HG03565 (cell line): ENCODE measurements around the gene ZNF469.

ENCODE experiments used
- ATAC-seq: cut with Tn5 transposase; IDR thresholded peaks from one replicate; pipeline ENCODE4 v1.9.1; 2021; ENCODE audit warnings: mild to moderate bottlenecking, moderate library complexity; ENCODE audit not compliant: unreplicated experiment

ZNF469 gene, protein sequence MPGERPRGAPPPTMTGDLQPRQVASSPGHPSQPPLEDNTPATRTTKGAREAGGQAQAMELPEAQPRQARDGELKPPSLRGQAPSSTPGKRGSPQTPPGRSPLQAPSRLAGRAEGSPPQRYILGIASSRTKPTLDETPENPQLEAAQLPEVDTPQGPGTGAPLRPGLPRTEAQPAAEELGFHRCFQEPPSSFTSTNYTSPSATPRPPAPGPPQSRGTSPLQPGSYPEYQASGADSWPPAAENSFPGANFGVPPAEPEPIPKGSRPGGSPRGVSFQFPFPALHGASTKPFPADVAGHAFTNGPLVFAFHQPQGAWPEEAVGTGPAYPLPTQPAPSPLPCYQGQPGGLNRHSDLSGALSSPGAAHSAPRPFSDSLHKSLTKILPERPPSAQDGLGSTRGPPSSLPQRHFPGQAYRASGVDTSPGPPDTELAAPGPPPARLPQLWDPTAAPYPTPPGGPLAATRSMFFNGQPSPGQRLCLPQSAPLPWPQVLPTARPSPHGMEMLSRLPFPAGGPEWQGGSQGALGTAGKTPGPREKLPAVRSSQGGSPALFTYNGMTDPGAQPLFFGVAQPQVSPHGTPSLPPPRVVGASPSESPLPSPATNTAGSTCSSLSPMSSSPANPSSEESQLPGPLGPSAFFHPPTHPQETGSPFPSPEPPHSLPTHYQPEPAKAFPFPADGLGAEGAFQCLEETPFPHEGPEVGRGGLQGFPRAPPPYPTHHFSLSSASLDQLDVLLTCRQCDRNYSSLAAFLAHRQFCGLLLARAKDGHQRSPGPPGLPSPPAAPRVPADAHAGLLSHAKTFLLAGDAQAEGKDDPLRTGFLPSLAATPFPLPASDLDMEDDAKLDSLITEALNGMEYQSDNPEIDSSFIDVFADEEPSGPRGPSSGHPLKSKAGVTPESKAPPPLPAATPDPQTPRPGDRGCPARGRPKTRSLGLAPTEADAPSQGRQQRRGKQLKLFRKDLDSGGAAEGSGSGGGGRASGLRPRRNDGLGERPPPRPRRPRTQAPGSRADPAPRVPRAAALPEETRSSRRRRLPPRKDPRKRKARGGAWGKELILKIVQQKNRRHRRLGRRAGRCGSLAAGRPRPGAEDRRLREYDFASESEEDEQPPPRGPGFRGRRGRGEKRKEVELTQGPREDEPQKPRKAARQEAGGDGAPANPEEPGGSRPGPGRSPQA (N-terminal part only)

DNA sequence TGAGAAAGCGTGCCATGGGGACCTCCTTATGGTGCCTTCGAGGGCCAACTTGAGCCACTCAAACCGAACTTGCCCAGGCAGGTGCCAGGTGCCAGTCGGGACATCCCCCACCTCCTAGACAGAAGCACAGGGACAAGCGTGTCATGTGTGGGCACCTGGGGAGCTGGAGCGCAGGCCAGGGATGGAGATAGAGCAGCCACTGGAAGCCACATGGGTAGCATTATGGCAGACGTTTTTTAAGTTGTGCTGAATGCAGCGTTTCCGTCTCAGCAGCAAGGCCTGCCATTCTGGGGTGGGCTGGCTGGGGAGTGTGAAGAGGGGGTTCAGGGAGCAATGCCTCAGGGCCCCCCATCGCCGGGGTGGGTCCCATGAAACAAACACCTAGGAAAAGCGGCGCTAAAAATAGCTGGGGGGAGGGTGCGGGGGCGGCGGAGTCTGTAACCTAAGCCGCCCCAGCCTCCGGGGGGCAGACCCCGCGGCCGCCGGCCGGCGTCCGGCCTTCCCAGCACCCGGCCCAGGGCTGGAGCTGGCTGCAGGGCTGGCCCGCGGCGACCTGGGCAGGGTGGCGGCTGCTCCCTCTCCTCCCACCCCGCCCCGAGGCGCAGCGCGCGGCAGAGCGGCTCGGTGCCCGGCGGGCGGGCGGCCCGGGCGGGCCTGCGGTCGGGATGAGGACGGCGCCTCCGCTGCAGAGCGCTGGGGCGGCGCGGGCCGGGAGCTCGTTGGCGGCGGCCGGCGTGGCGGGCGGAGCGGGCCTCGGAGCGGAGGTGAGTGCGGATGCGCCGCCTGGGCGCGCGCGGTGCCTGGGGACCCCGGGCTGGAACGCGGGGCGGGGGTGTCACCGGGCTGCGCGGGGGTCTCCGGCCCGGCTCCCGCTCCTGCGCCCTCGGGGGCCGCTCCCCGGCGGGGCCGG is at the start of gene ZNF469:
ZNF469 (plus strand) TSS at position 469 of the 910 bp plus-strand sequence. CDS start 44,512 bp downstream, outside the sequence.
- no peak for ATAC-seq

DNA sequence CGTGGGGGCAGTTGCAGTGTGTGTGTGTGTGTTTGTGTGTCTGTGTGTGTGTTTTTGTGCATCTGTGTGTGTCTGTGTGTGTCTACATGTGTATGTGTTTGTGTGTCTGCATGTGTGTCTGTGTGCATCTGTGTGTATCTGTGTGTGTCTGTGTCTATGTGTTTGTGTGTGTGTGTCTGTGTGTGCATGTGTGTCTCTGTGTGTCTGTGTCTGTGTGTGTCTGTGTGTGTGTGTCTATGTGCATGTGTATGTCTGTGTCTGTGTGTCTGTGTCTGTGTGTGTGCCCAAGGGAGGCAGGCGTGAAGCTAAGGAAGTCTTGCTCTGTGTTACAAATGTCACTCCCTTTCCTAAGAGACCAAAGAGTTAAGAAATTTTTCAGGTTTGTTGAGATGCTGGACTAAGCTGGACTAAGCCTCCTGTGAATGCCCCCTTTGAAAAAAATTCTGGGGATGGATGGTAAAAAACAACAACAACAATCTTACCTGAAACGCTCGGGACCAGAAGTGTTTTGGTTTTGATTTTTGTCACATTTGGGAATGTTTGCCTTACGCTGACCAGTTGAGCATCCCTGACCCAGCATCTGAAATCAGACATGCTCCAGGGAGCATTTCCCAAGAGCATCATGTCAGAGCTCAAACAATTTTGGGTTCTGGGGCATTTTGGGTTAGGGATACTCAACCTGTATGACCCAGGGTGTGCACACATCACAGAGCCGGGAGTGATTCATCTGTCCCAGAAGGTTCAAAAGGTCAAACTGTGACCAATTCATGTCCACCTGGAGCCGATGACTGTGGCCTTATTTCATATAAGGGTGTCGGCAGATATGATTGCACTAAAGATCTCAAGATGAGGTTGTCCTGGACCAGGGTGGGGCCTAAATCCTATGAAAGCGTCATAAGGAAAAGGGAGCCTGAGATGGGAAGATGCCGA is 48.6 kb upstream of the ZNF469 start:
- no peak for ATAC-seq

- no peak for ATAC-seq
Measured at GRCh38 chr16:88334778-88335720, 47.7 kb upstream of the ZNF469 start.

DNA sequence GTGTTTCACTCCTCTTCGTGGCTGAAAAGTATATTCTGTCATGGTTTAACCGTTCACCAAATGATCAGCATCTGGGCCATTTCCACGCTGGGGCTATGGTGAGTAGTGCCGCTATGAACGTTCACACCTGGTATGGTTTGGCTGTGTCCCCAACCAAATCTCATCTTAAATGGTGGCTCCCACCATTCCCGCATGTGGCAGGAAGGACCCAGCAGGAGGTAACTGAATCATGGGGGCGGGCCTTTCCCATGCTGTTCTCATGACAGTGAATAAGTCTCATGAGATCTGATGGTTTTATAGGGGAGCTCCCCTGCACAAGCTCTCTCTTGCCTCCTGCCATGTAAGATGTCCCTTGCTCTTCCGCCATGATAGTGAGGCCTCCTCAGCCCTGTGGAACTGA is 45.7 kb upstream of the ZNF469 start:
- ATAC-seq = no peak

GRCh38 chr16:88337538-88337937 is 45.2 kb upstream of the ZNF469 start:
- no peak for ATAC-seq

DNA sequence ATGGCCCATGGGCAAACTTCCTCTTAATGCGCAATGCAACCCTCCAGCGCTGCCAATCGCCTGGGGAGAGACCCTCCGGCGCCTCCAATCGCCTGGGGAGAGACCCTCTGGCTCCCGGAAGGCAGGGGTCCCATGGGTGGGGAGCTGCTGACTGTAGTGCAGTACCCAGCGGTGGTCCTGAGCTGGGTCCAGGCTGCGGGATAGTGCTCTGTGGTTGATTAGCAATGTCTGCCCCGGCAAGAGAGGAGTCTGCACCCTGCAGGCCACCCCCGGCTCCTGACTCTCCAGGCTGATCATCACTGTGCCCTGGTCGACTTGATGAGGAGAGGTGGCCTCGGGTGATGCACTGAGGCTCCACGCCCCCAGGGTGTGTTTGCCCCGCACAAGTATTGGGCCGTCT is 44.6 kb upstream of the ZNF469 start:
- no peak for ATAC-seq

DNA sequence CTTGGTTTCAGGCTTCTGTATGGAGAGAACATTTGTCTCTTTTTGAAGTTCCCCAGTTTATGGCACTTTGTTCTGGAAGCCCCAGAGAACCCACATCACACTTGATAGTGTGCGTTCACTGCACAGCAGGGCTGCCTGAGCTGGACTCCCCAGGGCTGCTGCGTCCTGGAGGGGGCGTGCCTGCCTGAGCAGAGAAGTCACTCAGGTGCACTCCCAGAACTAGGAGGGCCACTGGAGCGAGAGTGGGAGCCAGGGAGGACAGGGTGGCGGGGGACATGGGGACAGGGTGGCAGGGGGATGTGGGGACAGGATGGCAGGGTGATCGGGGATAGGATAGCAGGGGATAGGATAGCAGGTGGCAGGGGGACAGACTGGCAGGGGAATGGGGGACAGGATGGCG is 43.9 kb upstream of the ZNF469 start:
- no peak for ATAC-seq

- no peak for ATAC-seq
Measured at GRCh38 chr16:88339930-88340754, 42.6 kb upstream of the ZNF469 start.

GRCh38 chr16:88340755-88341150 is 42.0 kb upstream of the ZNF469 start:
- ATAC-seq = no peak

DNA sequence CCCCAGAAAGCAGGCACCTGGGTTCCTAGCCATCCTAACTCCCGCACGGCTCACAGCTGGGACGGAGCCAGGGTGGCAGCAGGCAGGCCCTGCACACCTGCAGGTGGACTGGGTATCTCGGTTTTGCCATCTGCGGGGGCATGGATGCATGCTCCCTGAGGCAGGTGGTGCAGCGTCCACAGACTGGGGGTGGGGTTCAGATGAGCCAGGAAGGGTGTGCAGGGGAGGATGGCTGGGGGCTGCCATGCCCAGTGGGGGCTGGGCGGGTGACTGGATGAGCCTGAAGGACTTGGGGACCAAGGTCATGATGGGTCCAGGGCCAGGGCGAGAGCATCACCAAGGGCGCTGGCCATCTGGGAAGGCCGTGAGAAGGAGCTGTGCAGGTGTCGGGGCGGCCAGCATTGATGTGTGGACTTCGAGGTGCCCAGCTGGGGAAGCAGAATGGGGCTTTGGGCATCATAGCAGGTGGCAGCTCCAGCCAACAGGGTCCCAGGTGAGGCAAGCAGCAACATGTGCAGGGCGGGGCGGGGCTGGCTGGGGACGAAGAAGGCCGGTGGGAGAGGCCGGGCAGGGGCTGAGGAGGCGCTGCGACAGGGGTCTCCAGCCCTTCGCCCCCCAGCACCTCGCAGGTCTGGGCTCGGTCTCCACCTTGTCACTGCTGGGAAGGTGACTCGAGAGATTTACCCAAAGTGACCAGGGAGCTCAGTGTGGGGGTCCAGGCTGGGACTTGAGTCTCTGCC is 41.0 kb upstream of the ZNF469 start:
- ATAC-seq = no peak

DNA sequence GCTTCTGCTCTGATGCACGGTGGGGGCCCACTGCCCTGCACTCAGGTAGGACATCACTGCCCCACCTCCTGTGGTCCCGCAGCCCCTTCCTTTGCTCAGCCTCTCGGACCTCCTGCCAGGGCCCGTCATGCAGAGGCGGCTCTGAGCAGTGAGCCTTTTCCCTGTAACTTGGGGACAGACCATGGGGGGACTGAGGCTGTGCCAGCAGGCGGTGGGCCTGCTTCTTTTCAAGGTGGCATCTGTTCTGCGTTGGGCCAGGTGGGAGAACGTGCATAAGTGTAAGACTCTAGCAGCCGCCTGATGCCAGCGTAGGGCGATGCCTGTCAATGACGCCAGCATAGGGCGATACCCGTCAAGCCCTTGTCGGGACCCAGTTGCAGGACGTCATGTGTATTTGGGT is 40.3 kb upstream of the ZNF469 start:
- ATAC-seq = no peak

GRCh38 chr16:88343271-88343791 is 39.4 kb upstream of the ZNF469 start:
- ATAC-seq = no peak

GRCh38 chr16:88344411-88345030 is 38.2 kb upstream of the ZNF469 start:
- no peak for ATAC-seq

- no peak for ATAC-seq
Measured at GRCh38 chr16:88345031-88345720, 37.6 kb upstream of the ZNF469 start.
